NK-92 (cell line): Measurements from ENCODE around the gene ARHGAP12.

Experiments used
- DNase-seq: peaks from one replicate; lab custom pipeline; 2025; ENCODE audit not compliant: unreplicated experiment; lab: John Stamatoyannopoulos, UW

Gene ARHGAP12

DNA sequence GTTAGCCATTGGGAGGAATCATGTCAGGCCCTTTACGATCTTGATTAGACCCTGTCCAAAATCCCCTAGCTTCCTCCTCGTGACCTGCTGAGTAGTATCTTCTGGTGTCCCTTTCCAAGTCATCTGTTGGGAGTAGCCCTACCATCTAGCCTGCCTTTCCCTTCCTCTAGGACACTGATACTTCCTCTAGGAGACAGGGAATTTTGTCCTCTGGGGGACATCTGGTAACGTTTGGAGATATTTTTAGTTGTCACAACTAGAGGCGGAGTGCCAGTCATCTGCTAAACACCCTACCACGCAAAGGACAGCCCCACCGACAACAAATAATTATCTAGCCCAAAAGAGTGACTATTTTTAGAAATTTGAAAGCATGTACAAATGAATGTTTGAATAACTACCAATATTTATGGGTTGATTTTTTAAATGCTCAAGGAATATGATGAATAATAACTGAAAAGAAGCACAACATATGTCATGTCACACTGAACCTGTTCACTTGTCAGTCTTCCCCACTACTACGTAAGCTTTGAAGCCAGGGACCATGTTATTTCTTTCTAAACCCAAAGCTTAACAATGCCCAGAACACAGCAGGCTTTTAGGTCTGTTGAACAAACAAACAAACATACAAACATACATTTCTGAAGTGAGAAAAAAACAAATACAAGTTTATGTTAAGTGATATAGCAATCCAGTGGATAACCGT, 105.9 kb downstream of the ARHGAP12 start:
- no peak for DNase-seq

DNA sequence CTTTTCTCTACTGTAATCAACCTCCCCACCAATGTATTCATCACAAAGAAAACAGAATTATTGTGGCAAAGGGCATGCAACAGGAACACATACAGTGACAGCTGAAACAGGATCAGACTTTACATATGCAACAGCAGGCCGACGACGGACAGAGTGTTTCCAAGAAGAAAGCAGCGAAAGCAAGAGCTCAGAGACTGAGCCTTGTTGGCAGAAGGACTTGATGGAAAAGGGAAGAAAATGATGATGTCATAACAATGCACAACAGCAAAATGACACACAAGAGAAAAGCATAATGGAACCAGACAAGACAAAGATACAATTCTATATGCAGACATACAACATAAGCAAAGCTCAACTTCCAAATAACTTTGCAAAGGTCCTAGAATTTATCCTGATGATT, 106.5 kb downstream of the ARHGAP12 start:
- no peak for DNase-seq

DNA sequence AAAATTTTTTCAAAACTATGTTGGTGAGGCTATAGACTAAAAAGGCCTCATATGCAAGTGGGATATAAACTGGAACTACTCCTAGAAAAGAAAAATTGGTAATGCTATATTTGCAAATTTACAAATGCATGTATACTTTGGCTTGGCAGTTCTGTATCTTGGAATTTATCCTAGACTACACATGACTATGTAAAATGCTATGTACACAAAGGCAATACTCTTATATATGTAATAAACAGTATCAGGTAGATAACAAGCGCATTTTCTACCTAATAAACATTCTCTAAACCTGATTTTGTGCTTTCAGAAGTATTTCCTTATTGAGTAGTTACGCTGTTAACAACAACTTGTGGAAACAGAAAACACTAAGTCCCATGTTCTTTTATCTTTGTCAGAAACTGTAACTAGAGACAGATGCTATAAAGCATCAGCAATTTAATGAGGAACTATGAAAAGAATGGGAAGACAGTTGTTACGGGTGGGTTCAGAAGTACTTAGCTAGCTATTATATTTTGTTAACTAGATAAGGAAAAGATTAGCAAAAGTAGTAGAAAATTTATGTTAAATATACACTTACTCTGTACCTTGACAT, 107.8 kb downstream of the ARHGAP12 start:
- no peak for DNase-seq

DNA sequence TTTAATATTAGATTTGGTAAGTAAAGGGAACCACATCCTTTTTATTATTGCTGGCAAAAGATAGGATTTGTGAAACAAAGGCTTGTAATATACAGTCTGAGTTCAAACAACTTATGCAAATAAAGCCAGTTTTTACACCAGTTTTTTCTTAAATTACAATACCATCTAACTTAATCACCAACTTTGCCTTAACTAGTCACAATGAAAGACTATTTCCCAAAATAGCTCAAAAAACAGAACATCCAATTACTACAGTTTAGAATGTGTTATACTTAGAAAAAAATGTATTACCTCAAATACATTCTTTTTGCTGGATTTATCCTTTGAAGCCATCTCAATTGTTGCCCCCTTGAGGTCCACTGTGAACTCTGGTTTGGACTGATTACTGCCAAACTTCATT, 108.5 kb downstream of the ARHGAP12 start:
- no peak for DNase-seq

DNA sequence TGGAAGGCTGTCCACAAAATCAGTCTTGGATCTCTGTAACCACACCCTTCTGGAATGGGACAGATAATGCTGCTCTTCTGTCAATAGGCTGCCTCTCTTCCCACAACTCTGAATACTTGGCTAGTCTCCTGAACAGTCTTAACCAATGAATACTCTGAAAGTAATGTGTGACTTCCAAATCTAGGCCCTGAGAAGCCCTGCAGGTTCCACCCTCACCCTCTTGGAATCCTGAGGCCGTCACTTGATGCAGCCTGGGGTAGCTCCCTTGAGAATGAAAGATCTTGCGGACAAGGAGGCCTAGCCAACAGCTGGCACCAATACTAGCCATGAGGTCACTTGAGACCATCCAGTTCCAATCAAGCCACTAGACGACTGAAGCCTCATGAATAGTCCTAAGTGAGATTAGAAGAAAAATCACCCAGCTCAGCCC, 109.2 kb downstream of the ARHGAP12 start:
- no peak for DNase-seq

DNA sequence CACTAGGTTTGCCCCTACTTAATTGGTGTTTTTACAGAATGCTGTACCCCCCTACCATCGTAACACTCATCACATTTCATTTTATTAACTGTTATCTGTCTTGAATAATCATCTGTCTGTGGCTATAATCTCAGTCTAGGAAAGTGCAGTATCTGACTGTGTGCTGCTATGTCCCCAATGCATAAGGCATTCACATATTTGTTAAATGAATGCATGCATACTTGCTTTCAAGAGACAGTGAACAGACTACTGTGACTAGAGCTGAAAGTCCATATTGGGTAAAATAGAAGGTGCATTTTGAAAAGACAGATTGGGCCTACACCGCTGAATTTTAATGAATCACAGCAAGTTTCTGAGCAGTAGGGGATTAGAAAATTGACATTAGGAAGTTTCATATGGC, 112.3 kb downstream of the ARHGAP12 start:
- DNase-seq: no peak

DNA sequence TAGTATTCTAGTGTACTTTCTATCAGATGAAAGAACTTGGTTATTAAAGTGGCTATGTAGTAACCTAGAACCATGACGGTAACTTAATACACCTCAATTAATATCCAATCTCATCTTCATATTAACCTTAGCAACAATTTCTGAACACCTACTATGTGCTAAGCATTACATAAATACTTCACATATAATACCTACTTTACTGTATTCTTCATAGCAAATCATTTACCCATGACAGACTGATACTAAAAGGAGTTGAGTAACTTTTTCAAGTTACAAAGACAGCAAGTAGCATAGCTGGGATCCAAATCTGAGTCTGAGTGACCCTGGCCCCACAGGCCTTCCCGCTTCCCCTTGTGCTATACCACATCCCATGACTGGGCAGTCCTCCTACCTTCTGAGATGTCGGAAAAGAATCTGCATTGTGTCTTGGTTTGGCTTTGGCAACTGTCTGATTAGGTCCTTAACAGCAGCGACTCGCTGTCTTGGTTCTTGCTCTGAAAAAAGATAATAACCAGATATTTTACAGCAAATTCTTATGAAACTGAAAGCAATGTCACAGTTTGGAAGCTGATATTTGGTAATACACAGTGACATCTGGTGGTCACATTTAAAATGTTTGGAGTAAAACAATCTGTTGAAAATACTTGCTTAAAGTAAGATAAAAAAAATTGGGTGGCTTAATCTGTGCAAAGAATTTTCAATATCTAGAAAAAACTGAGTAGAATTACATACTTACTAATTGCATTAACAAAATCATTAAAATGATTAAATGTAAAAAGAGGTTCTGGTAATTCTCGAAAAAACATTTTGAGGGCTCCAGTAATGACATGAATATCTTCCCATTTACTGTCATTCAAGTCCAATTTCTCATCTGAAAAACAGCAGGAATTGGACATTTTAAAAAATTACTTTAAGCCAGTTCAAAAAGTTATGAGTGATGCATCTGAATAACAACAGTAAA, 120.1 kb downstream of the ARHGAP12 start:
- no peak for DNase-seq

DNA sequence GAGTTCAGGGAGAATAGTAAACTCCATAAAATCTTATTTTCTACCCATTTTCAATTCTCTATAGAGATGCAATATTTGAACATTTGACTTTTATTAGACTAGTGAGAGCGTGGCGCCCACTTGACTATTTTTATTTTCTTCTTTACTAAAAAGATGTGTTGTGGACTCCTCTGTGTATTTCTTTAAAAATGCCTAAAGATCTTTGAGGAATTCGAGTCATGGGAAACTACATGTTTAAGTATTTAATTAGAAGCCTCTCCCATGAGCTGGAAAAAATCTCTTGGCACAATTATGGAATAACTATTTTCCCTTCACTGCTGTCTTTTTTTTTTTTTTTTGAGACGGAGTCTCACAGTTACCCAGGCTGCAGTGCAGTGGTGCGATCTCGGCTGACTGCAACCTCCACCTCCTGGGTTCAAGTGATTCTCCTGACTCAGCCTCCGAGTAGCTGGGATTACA, 124.2 kb downstream of the ARHGAP12 start:
- no peak for DNase-seq

DNA sequence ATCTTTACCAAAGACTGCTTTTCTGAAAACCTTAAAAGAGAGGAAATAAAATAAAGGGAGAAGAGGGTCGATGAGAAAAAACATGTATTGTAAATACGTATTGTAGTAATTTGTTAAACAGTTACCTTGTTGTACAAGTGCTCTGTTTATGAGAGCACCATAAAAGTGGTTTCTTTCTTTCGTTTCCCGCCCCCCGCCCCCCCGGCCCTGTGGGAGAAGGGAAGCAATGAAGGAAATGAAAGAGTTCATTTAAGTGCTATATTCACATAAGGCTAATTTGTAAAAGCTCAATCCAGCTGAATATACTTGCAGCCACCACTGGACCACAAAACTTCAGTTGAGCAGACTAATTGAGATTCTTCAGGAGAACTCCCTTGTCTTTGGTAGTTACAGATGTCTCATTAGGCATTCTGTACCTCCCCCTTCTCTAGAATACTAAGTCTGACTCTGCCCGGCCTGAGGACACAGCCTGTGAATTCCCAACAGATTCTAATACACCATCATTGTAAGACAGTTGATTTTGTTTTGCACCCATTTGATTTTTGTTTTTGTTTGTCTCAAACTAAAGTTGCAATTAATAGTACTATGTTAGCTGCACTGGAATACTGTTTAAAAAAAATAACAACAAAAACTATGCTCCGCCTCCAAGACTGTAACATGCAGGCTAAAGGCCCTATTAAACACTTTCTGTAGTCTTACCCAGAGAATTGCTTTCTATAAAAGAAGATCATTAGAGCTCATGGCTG, 124.9 kb downstream of the ARHGAP12 start:
- no peak for DNase-seq

DNA sequence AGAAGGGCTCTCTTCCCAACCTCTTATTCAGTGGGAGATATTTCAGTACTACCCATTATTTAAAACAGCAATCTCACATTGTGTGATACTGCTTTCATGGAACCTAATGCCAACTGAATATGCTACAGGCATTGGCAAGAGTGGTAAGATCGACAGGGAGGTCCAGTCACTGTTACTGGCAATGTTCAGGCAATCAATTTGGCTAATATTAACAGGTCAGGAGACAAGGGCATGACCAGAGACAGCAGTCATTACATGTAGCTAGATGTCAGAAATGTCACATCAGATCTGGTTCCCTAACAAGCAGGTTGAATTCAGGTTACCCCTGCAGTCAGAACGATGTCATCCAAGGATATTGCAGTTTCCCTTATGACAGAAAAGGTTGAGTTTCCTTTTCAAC, 129.4 kb downstream of the ARHGAP12 start:
- DNase-seq: no peak

DNA sequence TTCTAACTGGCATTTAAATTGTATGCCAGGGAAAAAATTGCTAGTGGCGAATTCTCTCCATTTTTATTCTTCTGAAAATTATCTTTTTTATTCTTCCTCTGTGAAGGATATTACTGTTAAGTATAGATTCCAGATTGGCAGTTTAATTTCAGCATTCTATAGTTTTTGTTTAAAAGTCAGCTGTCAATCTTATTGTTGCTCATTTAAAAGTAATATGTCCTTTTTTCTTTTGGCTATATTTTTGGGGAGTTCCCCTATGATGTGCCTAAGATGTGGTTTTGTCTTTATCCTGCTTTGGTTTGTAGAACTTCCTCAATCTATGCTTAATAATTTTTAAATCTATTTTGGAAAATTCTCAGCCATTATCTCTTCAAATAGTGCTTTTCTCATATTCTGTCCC, 135.9 kb downstream of the ARHGAP12 start:
- DNase-seq: no peak

DNA sequence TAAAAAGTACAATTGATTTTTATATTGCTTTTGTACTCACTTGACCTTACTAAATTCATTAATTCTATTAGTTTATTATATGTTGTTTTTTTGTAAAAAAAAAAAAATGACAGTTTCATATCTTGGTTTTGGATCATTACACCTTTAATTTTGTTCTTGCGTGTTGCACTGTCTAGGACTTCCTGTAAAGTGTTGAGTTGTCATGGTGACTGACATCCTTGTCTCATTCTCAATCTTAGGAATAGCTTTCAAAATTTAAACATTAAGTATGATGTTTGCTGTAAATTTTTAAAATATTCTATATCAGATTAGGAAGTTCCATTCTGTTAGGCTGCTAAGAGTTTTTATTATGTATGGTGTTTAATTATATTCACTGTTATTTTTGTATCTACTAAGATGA, 139.1 kb downstream of the ARHGAP12 start:
- no peak for DNase-seq

DNA sequence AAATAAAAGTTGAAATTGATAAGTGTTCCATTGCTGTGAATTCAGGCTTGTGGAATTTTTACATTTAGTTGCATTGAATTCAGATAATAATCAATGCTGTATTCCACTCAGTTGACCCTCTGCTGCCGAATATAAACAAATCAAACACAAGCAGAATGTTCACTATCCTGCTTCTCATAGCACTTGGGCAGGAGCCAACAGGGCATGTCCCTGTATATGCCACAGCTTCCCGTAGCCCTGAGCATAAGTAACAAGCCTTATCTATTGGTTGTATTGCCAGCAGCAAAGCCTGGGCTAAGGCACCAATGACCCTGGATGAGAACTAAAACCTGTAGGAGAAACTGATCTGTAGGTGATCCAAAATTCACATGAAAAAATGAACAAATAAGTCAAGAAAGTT, 145.9 kb downstream of the ARHGAP12 start:
- no peak for DNase-seq

DNA sequence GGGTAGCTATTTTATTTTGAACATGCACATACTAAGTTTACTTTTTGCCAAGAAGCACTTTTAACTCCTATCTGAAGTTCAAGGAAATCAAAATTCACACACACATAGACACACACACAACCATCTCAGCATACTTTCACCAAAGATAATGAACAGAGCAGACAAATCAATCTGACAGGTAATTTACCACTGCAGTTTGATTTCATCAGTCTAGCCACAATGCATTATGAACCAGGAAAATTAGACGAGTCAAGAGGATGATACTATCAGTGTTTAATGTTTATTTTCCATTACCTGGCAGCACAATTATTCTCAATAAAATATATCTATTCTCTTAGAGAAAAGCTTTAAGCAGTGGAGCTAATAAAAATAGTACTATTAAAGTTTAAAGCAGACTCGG, 147.9 kb downstream of the ARHGAP12 start:
- no peak for DNase-seq

DNA sequence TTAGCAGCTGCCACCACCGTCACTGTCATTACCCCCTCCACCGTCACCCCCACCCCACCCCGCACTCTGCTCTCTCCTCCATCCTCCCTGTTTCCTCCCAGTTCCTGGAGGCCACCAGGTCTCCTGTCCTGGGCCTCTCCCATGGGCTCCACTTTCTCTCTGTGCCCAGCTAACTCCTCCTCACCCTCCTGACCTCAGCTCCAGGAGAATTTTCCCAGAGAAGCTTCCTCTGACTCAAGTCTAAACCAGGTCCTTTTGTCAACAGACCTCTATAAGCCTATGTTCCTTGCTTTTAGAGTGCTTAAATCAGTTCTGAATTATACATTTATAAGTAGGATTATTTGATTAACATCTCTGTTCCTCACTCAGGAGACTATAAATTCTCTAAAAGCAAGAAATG, 150.0 kb downstream of the ARHGAP12 start:
- DNase-seq: no peak

DNA sequence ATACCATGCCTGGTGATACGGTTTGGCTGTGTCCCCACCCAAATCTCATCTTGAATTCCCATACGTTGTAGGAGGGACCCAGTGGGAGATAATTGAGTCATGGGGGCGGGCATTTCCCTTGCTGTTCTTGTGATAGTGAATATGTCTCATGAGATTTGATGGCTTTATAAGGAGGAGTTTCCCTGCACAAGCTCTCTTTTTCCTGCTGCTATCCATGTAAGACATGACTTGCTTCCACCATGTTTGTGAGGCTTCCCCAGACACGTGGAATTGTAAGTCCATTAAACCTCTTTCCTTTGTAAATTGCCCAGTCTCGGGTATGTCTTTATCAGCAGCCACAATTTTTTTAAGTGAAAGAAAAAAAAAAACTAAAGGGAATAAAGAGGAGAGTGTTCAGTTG, 152.5 kb downstream of the ARHGAP12 start:
- DNase-seq: no peak

DNA sequence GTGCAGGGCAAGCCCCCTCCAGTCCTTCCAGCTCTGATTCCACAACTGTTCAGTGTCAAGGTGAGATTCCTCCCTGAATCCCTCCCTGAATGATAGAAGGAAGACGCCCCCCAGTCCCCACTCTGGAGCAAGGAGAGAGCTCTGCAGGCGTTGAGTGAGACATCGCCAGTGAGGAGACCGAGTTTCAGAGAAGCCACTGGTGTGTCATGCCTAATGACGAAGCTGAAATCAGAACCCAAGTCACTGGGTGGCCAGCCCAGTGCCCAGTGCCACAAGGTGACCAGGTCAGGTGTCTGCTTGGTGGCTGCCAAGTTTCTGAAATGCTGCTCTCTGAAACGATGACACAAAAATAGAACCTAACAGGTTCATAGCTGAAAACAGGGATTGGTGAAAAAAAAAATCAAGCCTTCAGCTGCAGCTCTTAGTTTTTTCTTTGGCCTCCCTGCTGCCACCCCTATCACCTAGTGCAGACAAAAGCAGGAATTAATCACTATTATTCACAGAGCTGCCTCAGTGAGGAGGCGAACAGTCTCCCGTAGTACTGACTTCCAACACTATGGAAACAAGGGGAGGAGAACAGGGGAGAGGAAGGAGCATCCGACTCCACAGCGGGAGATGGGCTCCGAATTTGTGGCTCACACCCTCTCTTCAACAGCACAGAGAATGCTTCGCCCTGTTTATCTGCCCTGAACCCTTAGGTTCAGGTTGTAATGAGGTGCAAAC, 153.5 kb downstream of the ARHGAP12 start:
- DNase-seq: no peak

DNA sequence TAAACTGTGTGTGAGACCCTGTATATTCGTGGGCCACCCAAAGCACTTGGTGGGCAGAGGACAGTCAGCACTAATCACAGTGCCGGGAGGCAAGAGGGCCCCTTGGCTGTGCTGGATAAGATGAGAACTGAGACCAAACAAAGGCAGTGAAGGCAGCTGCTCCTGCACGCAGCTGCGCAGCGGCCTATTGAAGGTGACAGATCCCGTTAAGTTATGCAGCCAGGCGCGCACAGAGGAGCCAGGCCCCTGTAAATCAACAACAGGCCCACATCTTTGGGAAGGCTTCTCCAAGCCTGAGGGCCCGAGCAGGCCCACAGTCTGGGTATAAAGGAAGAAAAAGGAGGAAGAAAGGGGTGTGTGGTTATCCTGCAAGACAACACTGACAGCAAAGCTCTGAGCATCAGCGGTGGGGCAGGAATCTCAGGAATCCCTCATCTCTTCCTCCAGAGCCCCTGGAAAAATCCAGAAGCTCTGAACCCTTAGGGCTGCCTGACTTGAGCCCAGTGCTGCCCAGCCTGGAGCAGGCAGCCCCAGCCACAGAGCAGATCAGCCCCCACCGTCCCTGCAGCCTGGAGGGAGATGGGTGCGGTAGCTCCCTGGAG, 154.2 kb downstream of the ARHGAP12 start:
- DNase-seq: no peak

DNA sequence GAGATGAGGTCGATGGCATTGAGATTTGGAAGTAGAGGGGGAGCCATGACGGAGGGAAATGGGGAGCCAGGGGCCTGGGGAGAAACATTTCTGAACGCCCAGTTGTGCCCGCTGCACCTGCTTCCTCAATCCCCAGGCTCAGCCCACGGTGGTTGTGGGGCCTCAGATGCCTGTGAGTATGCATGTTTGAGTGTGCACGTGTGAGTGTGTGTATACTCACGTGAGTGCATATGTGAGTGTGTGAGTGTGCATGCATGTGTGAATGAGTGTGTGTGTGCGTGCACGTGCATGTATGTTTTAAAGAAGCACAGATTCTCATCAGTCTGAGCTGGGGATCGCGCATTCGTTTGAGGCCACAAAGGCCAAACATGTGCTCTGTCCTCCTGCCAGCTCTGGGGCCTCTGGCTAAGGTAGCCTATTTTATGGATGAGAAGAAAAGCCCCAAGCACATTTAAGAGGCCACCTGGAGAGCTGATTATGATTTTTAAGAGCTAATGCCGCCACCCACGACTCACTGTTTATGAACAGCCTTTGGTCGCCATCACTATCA, 154.8 kb downstream of the ARHGAP12 start:
- DNase-seq: no peak

DNA sequence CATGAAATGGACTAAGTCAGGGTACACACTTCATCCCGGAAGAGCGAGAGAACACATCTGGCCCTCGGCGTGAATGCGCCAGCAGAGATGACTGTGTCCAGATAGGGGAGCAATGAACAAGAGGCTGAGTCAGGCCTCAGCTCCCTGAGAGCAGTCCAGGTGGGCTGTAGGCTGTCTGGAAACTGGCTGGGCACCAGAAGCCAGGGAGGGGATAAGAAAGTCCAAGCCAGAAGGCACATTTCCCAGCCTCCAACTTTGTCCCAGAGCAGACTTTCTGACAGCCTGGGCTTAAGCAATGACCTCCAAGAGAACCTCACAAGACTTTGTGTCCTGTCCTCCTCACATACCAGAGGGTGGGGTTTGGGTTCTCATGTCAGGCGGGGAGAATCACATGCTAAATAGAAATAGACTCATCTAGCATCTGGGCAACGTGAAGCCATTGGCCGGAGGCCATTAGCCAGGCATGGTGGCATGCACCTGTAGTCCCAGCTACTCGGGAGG, 157.2 kb downstream of the ARHGAP12 start:
- DNase-seq: no peak
